GM12878 (cell line): ENCODE results near the gene DDR1. TPM values are rescaled to one million over a fixed set of nuclear protein-coding genes. Genes with fewer than 3 reads are reported as not detected.

Source experiments
- ATAC-seq: fragments of 200-7000 bp; cut with Tn5 transposase; 3 replicates; pipeline ENCODE4 v1.9.1; 2020; ENCODE audit warnings: mild to moderate bottlenecking, moderate library complexity
- BruUV-seq: library from RNA; stranded (reverse); fragments of 400-500 nt; replicated peaks from 2 replicates; lab custom pipeline; 2021; lab: Mats Ljungman, UMichigan
- CTCF ChIA-PET: fragments of 300-600 bp; sonication (Branson Sonifier 250); formaldehyde crosslinking; extraction: SDS; loops from one replicate; lab custom pipeline; 2021; ENCODE audit warnings: inconsistent platforms; lab: Yijun Ruan, JAX
- POLR2A ChIA-PET: fragments of 350-600 bp; formaldehyde crosslinking; extraction: SDS; loops from one replicate; lab custom pipeline; 2021; ENCODE audit warnings: inconsistent platforms; lab: Charles Lee
- RAD21 ChIA-PET: fragments of 300-600 bp; sonication (Branson Sonifier 250); formaldehyde crosslinking; loops from one replicate; lab custom pipeline; 2023; ENCODE audit warnings: antibody characterized with exemption; ENCODE audit not compliant: unreplicated experiment; lab: Charles Lee
- SMC1A ChIA-PET: fragments of 300-600 bp; sonication (Branson Sonifier 250); formaldehyde crosslinking; loops from one replicate; lab custom pipeline; 2023; ENCODE audit not compliant: unreplicated experiment, uncharacterized antibody; lab: Charles Lee
- DNase-seq: peaks from one replicate; pipeline ENCODE4 v3.0.0-alpha.2; 2011; ENCODE audit warnings: low read depth, low spot score
- FAIRE-seq: peaks from 3 replicates; lab custom pipeline; 2011; peaks lifted over from hg19 to GRCh38; lab: Jason Lieb, UNC
- H2AFZ ChIP-seq: 2 replicates; pipeline ENCODE4 v1.6.0; 2011; ENCODE audit warnings: low read depth, low read length, control low read depth; ENCODE audit not compliant: control insufficient read depth
- H3K27ac ChIP-seq: 2 replicates; pipeline ENCODE4 v1.5.1; 2011; ENCODE audit warnings: control low read depth; ENCODE audit not compliant: control insufficient read depth, insufficient read depth
- H3K27me3 ChIP-seq, 2 experiments: replicated peaks in 1 of 2; 2 replicates each; pipeline versions ENCODE4 v1.6.0 to v1.6.1; 2011; ENCODE audit warnings: low read length in 1 of 2; ENCODE audit not compliant: control insufficient read depth in 2 of 2, insufficient read depth in 2 of 2
- H3K36me3 ChIP-seq, 2 experiments: 2 replicates each; pipeline ENCODE4 v1.5.1; 2011; ENCODE audit warnings: low read length in 1 of 2; ENCODE audit not compliant: control insufficient read depth in 2 of 2, insufficient read depth in 2 of 2
- H3K4me1 ChIP-seq: 2 replicates; pipeline ENCODE4 v1.6.1; 2011; ENCODE audit warnings: mild to moderate bottlenecking, low read length, moderate library complexity, mixed read lengths; ENCODE audit not compliant: control insufficient read depth, insufficient read depth
- H3K4me2 ChIP-seq: 2 replicates; pipeline ENCODE4 v1.6.0; 2011; ENCODE audit warnings: control low read depth; ENCODE audit not compliant: control insufficient read depth, insufficient read depth
- H3K4me3 ChIP-seq: fragments of 200-600 bp; sonication (generic); 2 replicates; pipeline ENCODE4 v1.5.1; 2016
- H3K79me2 ChIP-seq: 2 replicates; pipeline ENCODE4 v1.6.0; 2011; ENCODE audit warnings: low read length; ENCODE audit not compliant: control insufficient read depth, insufficient read depth
- H3K9ac ChIP-seq: 2 replicates; pipeline ENCODE4 v1.8.0; 2011; ENCODE audit warnings: low read length, control low read depth, mixed read lengths; ENCODE audit not compliant: control insufficient read depth, insufficient read depth
- H3K9me3 ChIP-seq: replicated peaks from 3 replicates; pipeline ENCODE4 v1.5.1; 2011; ENCODE audit warnings: mild to moderate bottlenecking, low read length; ENCODE audit not compliant: control insufficient read depth, insufficient read depth
- H4K20me1 ChIP-seq: 2 replicates; pipeline ENCODE4 v1.6.0; 2011; ENCODE audit not compliant: control insufficient read depth, insufficient read depth
- BHLHE40 ChIP-seq, 2 experiments: fragments of 450-650 bp in 1 of 2; IDR thresholded peaks; 2 replicates each; pipeline ENCODE4 v1.6.1; 2011 to 2017; ENCODE audit warnings: low read depth in 2 of 2, borderline replicate concordance in 1 of 2, improper control_type of control experiment in 1 of 2, low read length in 1 of 2, mild to moderate bottlenecking in 1 of 2
- CHD4 ChIP-seq: fragments of 200-600 bp; sonication (generic); IDR thresholded peaks from 2 replicates; pipeline ENCODE4 v1.6.1; 2016; ENCODE audit warnings: mild to moderate bottlenecking
- FOXK2 ChIP-seq: fragments of 450-650 bp; IDR thresholded peaks from 2 replicates; pipeline ENCODE4 v1.6.1; 2017; ENCODE audit warnings: mild to moderate bottlenecking, moderate library complexity
- FOXM1 ChIP-seq: IDR thresholded peaks from 2 replicates; pipeline ENCODE4 v1.6.1; 2012; ENCODE audit warnings: low read depth, mild to moderate bottlenecking, inconsistent platforms, low read length, moderate library complexity
- HDAC2 ChIP-seq: fragments of 200-600 bp; sonication (generic); IDR thresholded peaks from 2 replicates; pipeline ENCODE4 v1.6.1; 2017
- MEF2B ChIP-seq: fragments of 450-650 bp; IDR thresholded peaks from 2 replicates; pipeline ENCODE4 v1.6.1; 2018; ENCODE audit warnings: mild to moderate bottlenecking, moderate library complexity; ENCODE audit not compliant: partially characterized antibody, poor library complexity, severe bottlenecking
- MTA2 ChIP-seq: fragments of 450-650 bp; IDR thresholded peaks from 2 replicates; pipeline ENCODE4 v1.6.1; 2016; ENCODE audit warnings: low read depth, mild to moderate bottlenecking, moderate library complexity
- MYC ChIP-seq: IDR thresholded peaks from 2 replicates; pipeline ENCODE4 v1.6.1; 2011; ENCODE audit warnings: mild to moderate bottlenecking, low read length, moderate library complexity, inconsistent platforms; ENCODE audit not compliant: insufficient read depth, insufficient replicate concordance, insufficient read length, severe bottlenecking
- NR2F1 ChIP-seq: fragments of 450-650 bp; conservative IDR thresholded peaks from 2 replicates; pipeline ENCODE4 v1.6.1; 2017; ENCODE audit warnings: mild to moderate bottlenecking
- PAX5 ChIP-seq: IDR thresholded peaks from 2 replicates; pipeline ENCODE4 v1.6.1; 2011; ENCODE audit warnings: low read depth, low read length, borderline replicate concordance
- POLR2AphosphoS5 ChIP-seq: IDR thresholded peaks from 2 replicates; pipeline ENCODE4 v1.6.1; 2011; ENCODE audit warnings: mild to moderate bottlenecking, low read length, inconsistent platforms
- SMAD1 ChIP-seq: fragments of 450-650 bp; IDR thresholded peaks from 2 replicates; pipeline ENCODE4 v1.6.1; 2018; ENCODE audit warnings: mild to moderate bottlenecking, low read depth; ENCODE audit not compliant: partially characterized antibody
- SMAD5 ChIP-seq: IDR thresholded peaks from 2 replicates; pipeline ENCODE4 v1.6.1; 2016; ENCODE audit warnings: antibody characterized with exemption, low read depth
- SMC3 ChIP-seq: IDR thresholded peaks from 2 replicates; pipeline ENCODE4 v1.6.1; 2011; ENCODE audit warnings: low read length, improper control_type of control experiment, borderline replicate concordance
- STAT3 ChIP-seq: IDR thresholded peaks from 2 replicates; pipeline ENCODE4 v1.6.1; 2011; ENCODE audit warnings: low read depth, low read length, improper control_type of control experiment
- SUPT20H ChIP-seq: IDR thresholded peaks from 2 replicates; pipeline ENCODE4 v1.6.1; 2011; ENCODE audit warnings: low read depth, mild to moderate bottlenecking, low read length, moderate library complexity, borderline replicate concordance; ENCODE audit not compliant: control insufficient read depth
- TAF1 ChIP-seq: IDR thresholded peaks from 2 replicates; pipeline ENCODE4 v1.6.1; 2011; ENCODE audit warnings: mild to moderate bottlenecking, low read depth, low read length, borderline replicate concordance
- TBL1XR1 ChIP-seq: IDR thresholded peaks from 2 replicates; pipeline ENCODE4 v1.6.1; 2012; ENCODE audit warnings: low read depth, low read length, improper control_type of control experiment
- ZNF384 ChIP-seq: IDR thresholded peaks from 2 replicates; pipeline ENCODE4 v1.6.1; 2012; ENCODE audit warnings: low read depth, mild to moderate bottlenecking, low read length, improper control_type of control experiment, borderline replicate concordance
- WGBS: methylation state at CpG from one replicate; pipeline ENCODE4 v1.1.6; 2016; ENCODE audit warnings: low lambda C conversion rate; ENCODE audit not compliant: insufficient replicate concordance, insufficient coverage; ENCODE audit errors: missing lambda C conversion rate; 5-methylcytosine and 5-hydroxymethylcytosine counted together
- in situ Hi-C: fragments of 300-500 bp; cut with MboI; formaldehyde crosslinking; loops from 9 replicates; pipeline ENCODE4 v1.14.3; 2018; ENCODE audit warnings: mixed read lengths
- intact Hi-C: fragments of 100-400 bp; cut with micrococcal nuclease; formaldehyde crosslinking; loops from one replicate; pipeline ENCODE4 v1.14.2; 2022; ENCODE audit not compliant: unreplicated experiment
- polyA plus RNA-seq, 11 experiments: library from polyadenylated mRNA; depleted of rRNA in 4 of 11; unstranded in 6 of 11; stranded (reverse) in 5 of 11; fragments of >200 nt; fragmentation: Nextera tagmentation in 4 of 11; fragmentation: Illumina TruSeq in 1 of 11; extraction: Ambion mirVana in 4 of 11; extraction: Trizol in 1 of 11; gene quantifications; 1 replicate in 1 of 11; 2 replicates in 10 of 11; pipeline versions ENCODE4 v1.2.1 to v1.2.3, GENCODE V29; 2011 to 2016; ENCODE audit warnings: inconsistent platforms in 2 of 11, missing spikeins in 2 of 11, low read depth in 1 of 11
- total RNA-seq, 4 experiments: library from RNA; depleted of rRNA in 3 of 4; stranded (reverse); fragments of >200 nt in 3 of 4; fragmentation: Illumina TruSeq in 1 of 4; extraction: Trizol in 1 of 4; gene quantifications; 2 replicates each; pipeline versions ENCODE4 v1.2.1 to v1.2.3, GENCODE V29; 2013 to 2021
- TF ChIP-seq, protein P1 (sequence below): fragments of 450-650 bp; IDR thresholded peaks from 2 replicates; pipeline ENCODE4 v1.6.1; 2017; ENCODE audit warnings: mild to moderate bottlenecking, low read depth, inconsistent platforms; ENCODE audit not compliant: poor library complexity, severe bottlenecking
- TF ChIP-seq, protein P2 (sequence below): fragments of 450-650 bp; IDR thresholded peaks from 2 replicates; pipeline ENCODE4 v1.6.1; 2016; ENCODE audit warnings: mild to moderate bottlenecking

The DDR1 gene
- total and polyA plus RNA-seq, 10 of the 15 experiments (the other 5 are each of a cell fraction or from before 2014, with no cell fraction given) = 1.1 to 39.0 (median 11.9) TPM

DNA sequence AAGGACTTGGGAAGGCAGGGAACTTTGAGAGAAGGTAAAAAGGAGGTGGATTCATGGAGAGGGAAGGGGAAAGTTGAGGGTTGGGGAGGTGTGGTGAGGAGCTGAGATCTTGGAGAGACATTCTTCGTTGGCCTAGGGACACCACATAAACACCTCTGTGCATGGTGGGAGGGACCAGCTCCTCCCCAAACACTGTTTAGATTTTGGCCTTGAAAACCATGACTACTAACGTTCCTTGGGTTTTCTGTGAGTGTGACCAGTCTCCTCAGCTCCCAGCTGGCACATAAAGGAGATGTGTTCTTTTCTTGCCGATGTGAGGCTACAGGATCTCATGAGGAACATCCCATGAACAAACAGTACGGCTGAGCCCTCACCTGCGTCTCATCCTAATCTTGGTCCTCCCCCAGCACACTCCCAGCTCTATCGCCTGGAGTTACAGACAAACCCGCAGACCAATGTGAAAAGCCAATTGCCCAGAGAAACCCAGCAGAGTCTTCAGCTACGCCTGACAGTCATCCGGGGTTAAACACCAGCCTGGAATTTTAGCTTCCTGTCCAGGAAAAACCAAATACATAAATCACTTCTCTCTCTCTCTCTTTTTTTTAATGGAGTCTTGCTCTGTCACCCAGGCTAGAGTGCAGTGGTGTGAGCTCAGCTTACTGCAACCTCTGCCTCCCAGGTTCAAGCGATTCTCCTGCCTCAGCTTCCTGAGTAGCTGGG is 22.0 kb upstream of the DDR1 start (continued):
- TF ChIP-seq, protein P1, sequence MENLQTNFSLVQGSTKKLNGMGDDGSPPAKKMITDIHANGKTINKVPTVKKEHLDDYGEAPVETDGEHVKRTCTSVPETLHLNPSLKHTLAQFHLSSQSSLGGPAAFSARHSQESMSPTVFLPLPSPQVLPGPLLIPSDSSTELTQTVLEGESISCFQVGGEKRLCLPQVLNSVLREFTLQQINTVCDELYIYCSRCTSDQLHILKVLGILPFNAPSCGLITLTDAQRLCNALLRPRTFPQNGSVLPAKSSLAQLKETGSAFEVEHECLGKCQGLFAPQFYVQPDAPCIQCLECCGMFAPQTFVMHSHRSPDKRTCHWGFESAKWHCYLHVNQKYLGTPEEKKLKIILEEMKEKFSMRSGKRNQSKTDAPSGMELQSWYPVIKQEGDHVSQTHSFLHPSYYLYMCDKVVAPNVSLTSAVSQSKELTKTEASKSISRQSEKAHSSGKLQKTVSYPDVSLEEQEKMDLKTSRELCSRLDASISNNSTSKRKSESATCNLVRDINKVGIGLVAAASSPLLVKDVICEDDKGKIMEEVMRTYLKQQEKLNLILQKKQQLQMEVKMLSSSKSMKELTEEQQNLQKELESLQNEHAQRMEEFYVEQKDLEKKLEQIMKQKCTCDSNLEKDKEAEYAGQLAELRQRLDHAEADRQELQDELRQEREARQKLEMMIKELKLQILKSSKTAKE = no peak
- TF ChIP-seq BHLHE40 (IDR thresholded peaks at IDR 0.05; ENCODE audit: borderline replicate concordance in 1 of 2, low read depth in 2 of 2, low read length in 1 of 2) = no peak
- TF ChIP-seq FOXM1 = no peak

DNA sequence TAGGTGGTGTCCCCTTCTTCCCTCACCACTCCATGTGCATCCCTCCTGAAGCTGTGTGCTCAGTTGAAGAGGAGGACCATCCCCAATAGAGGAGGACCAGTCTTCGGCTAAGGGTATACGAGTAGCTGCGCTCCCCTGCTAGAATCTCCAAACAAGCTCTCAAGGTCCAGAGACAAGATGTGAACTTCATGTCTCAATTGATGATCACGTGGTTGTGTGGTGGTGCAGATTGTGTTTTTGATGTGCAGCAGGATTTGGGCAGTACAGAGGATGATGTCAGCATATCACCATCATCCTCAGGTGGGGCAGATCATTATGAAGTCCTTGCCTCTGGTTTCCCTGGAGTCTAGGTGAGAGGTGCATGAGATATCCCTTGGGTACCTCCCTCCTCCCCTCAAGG is 20.0 kb upstream of the DDR1 start:
- peaks cover 2% of the 10 kb centered on the region; the same call in 1 of the 3 replicates for H3K9me3 ChIP-seq
- H3K4me3 ChIP-seq = no peak overlapping the region
- 75% methylated on average over 4 of the region's 4 CpGs for WGBS
- ChIA-PET RAD21 (no interaction called here), POLR2A (no interaction called here), SMC1A (interaction anchor here (0.6 kb wide), 1 partner anchor 543 kb away, joined by 3 read pairs; no protein-coding TSS in a partner anchor), CTCF (no interaction called here)
- BruUV-seq = no TSS peak
- in situ Hi-C loops (no loop called here), intact Hi-C loops (no loop called here)
- DNase-seq = no peak
- no peak overlapping the region for H3K9ac ChIP-seq
- H3K4me1 ChIP-seq = no peaks in the 10 kb centered on the region
- ATAC-seq = no peak
- no peaks in the 10 kb centered on the region for H3K27me3 ChIP-seq
- TF ChIP-seq SMC3 (no peak), PAX5 (no peak), FOXM1 (no peak), TAF1 (no peak), HDAC2 (no peak), SMAD1 (no peak), SUPT20H (no peak), MYC (no peak), FOXK2 (no peak), MTA2 (no peak), SMAD5 (no peak), STAT3 (no peak), TBL1XR1 (no peak), CHD4 (no peak), MEF2B (no peak), NR2F1 (no peak), ZNF384 (no peak), POLR2AphosphoS5 (no peak)
- TF ChIP-seq, protein P2, sequence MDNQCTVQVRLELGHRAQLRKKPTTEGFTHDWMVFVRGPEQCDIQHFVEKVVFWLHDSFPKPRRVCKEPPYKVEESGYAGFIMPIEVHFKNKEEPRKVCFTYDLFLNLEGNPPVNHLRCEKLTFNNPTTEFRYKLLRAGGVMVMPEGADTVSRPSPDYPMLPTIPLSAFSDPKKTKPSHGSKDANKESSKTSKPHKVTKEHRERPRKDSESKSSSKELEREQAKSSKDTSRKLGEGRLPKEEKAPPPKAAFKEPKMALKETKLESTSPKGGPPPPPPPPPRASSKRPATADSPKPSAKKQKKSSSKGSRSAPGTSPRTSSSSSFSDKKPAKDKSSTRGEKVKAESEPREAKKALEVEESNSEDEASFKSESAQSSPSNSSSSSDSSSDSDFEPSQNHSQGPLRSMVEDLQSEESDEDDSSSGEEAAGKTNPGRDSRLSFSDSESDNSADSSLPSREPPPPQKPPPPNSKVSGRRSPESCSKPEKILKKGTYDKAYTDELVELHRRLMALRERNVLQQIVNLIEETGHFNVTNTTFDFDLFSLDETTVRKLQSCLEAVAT = no peak
- no peak for FAIRE-seq
- H3K79me2 ChIP-seq = no peaks in the 10 kb centered on the region
- H3K4me2 ChIP-seq = no peak overlapping the region
- H4K20me1 ChIP-seq = no peaks in the 10 kb centered on the region
- no peak overlapping the region for H2AFZ ChIP-seq
- H3K27ac ChIP-seq = no peak overlapping the region
- no peaks in the 10 kb centered on the region for H3K36me3 ChIP-seq
